GM12878 (cell line): ENCODE measurements around the gene PLEKHJ1. TPM values are rescaled to one million over a fixed set of nuclear protein-coding genes. Genes with fewer than 3 reads are reported as not detected.

Experiments used
- ATAC-seq: fragments of 200-7000 bp; cut with Tn5 transposase; 3 replicates; pipeline ENCODE4 v1.9.1; 2020; ENCODE audit warnings: mild to moderate bottlenecking, moderate library complexity
- BruUV-seq: library from RNA; stranded (reverse); fragments of 400-500 nt; replicated peaks from 2 replicates; lab custom pipeline; 2021; lab: Mats Ljungman, UMichigan
- CTCF ChIA-PET: fragments of 300-600 bp; sonication (Branson Sonifier 250); formaldehyde crosslinking; extraction: SDS; loops from one replicate; lab custom pipeline; 2021; ENCODE audit warnings: inconsistent platforms; lab: Yijun Ruan, JAX
- POLR2A ChIA-PET: fragments of 350-600 bp; formaldehyde crosslinking; extraction: SDS; loops from one replicate; lab custom pipeline; 2021; ENCODE audit warnings: inconsistent platforms; lab: Charles Lee
- RAD21 ChIA-PET: fragments of 300-600 bp; sonication (Branson Sonifier 250); formaldehyde crosslinking; loops from one replicate; lab custom pipeline; 2023; ENCODE audit warnings: antibody characterized with exemption; ENCODE audit not compliant: unreplicated experiment; lab: Charles Lee
- SMC1A ChIA-PET: fragments of 300-600 bp; sonication (Branson Sonifier 250); formaldehyde crosslinking; loops from one replicate; lab custom pipeline; 2023; ENCODE audit not compliant: unreplicated experiment, uncharacterized antibody; lab: Charles Lee
- DNase-seq: peaks from one replicate; pipeline ENCODE4 v3.0.0-alpha.2; 2011; ENCODE audit warnings: low read depth, low spot score
- FAIRE-seq: peaks from 3 replicates; lab custom pipeline; 2011; peaks lifted over from hg19 to GRCh38; lab: Jason Lieb, UNC
- H2AFZ ChIP-seq: 2 replicates; pipeline ENCODE4 v1.6.0; 2011; ENCODE audit warnings: low read depth, low read length, control low read depth; ENCODE audit not compliant: control insufficient read depth
- H3K27ac ChIP-seq: 2 replicates; pipeline ENCODE4 v1.5.1; 2011; ENCODE audit warnings: control low read depth; ENCODE audit not compliant: control insufficient read depth, insufficient read depth
- H3K27me3 ChIP-seq, 2 experiments: replicated peaks in 1 of 2; 2 replicates each; pipeline versions ENCODE4 v1.6.0 to v1.6.1; 2011; ENCODE audit warnings: low read length in 1 of 2; ENCODE audit not compliant: control insufficient read depth in 2 of 2, insufficient read depth in 2 of 2
- H3K36me3 ChIP-seq, 2 experiments: 2 replicates each; pipeline ENCODE4 v1.5.1; 2011; ENCODE audit warnings: low read length in 1 of 2; ENCODE audit not compliant: control insufficient read depth in 2 of 2, insufficient read depth in 2 of 2
- H3K4me1 ChIP-seq: 2 replicates; pipeline ENCODE4 v1.6.1; 2011; ENCODE audit warnings: mild to moderate bottlenecking, low read length, moderate library complexity, mixed read lengths; ENCODE audit not compliant: control insufficient read depth, insufficient read depth
- H3K4me2 ChIP-seq: 2 replicates; pipeline ENCODE4 v1.6.0; 2011; ENCODE audit warnings: control low read depth; ENCODE audit not compliant: control insufficient read depth, insufficient read depth
- H3K4me3 ChIP-seq: fragments of 200-600 bp; sonication (generic); 2 replicates; pipeline ENCODE4 v1.5.1; 2016
- H3K79me2 ChIP-seq: 2 replicates; pipeline ENCODE4 v1.6.0; 2011; ENCODE audit warnings: low read length; ENCODE audit not compliant: control insufficient read depth, insufficient read depth
- H3K9ac ChIP-seq: 2 replicates; pipeline ENCODE4 v1.8.0; 2011; ENCODE audit warnings: low read length, control low read depth, mixed read lengths; ENCODE audit not compliant: control insufficient read depth, insufficient read depth
- H3K9me3 ChIP-seq: replicated peaks from 3 replicates; pipeline ENCODE4 v1.5.1; 2011; ENCODE audit warnings: mild to moderate bottlenecking, low read length; ENCODE audit not compliant: control insufficient read depth, insufficient read depth
- H4K20me1 ChIP-seq: 2 replicates; pipeline ENCODE4 v1.6.0; 2011; ENCODE audit not compliant: control insufficient read depth, insufficient read depth
- ASH2L ChIP-seq: fragments of 300-600, 200-600 bp; sonication (generic); IDR thresholded peaks from 2 replicates; pipeline ENCODE4 v1.6.1; 2017; ENCODE audit warnings: low read depth, mild to moderate bottlenecking, borderline replicate concordance
- BACH1 ChIP-seq: fragments of 450-650 bp; IDR thresholded peaks from 2 replicates; pipeline ENCODE4 v1.6.1; 2017; ENCODE audit warnings: mild to moderate bottlenecking, borderline replicate concordance
- BCL11A ChIP-seq: IDR thresholded peaks from 2 replicates; pipeline ENCODE4 v1.6.1; 2011; ENCODE audit warnings: low read depth, low read length
- CBX3 ChIP-seq: fragments of 200-600 bp; sonication (generic); IDR thresholded peaks from 2 replicates; pipeline ENCODE4 v1.6.1; 2016; ENCODE audit warnings: low read depth, borderline replicate concordance
- CEBPZ ChIP-seq: fragments of 150-350 bp; IDR thresholded peaks from 2 replicates; pipeline ENCODE4 v1.6.1; 2016; ENCODE audit warnings: low read depth, low read length
- CHD1 ChIP-seq: IDR thresholded peaks from 2 replicates; pipeline ENCODE4 v1.6.1; 2012; ENCODE audit warnings: low read depth, low read length, improper control_type of control experiment
- IRF4 ChIP-seq: IDR thresholded peaks from 2 replicates; pipeline ENCODE4 v1.6.1; 2011; ENCODE audit warnings: low read depth, low read length
- JUNB ChIP-seq: IDR thresholded peaks from 2 replicates; pipeline ENCODE4 v1.6.1; 2016; ENCODE audit warnings: antibody characterized with exemption, mild to moderate bottlenecking
- NBN ChIP-seq: fragments of 450-650 bp; IDR thresholded peaks from 2 replicates; pipeline ENCODE4 v1.6.1; 2016
- ZNF207 ChIP-seq: fragments of 450-650 bp; IDR thresholded peaks from 2 replicates; pipeline ENCODE4 v1.6.1; 2014; ENCODE audit warnings: antibody characterized with exemption, mild to moderate bottlenecking, borderline replicate concordance
- ZZZ3 ChIP-seq: IDR thresholded peaks from 2 replicates; pipeline ENCODE4 v1.6.1; 2011; ENCODE audit warnings: low read depth; ENCODE audit not compliant: control insufficient read depth, insufficient read length
- WGBS: methylation state at CpG from one replicate; pipeline ENCODE4 v1.1.6; 2016; ENCODE audit warnings: low lambda C conversion rate; ENCODE audit not compliant: insufficient replicate concordance, insufficient coverage; ENCODE audit errors: missing lambda C conversion rate; 5-methylcytosine and 5-hydroxymethylcytosine counted together
- in situ Hi-C: fragments of 300-500 bp; cut with MboI; formaldehyde crosslinking; loops from 9 replicates; pipeline ENCODE4 v1.14.3; 2018; ENCODE audit warnings: mixed read lengths
- intact Hi-C: fragments of 100-400 bp; cut with micrococcal nuclease; formaldehyde crosslinking; loops from one replicate; pipeline ENCODE4 v1.14.2; 2022; ENCODE audit not compliant: unreplicated experiment
- polyA plus RNA-seq, 11 experiments: library from polyadenylated mRNA; depleted of rRNA in 4 of 11; unstranded in 6 of 11; stranded (reverse) in 5 of 11; fragments of >200 nt; fragmentation: Nextera tagmentation in 4 of 11; fragmentation: Illumina TruSeq in 1 of 11; extraction: Ambion mirVana in 4 of 11; extraction: Trizol in 1 of 11; gene quantifications; 1 replicate in 1 of 11; 2 replicates in 10 of 11; pipeline versions ENCODE4 v1.2.1 to v1.2.3, GENCODE V29; 2011 to 2016; ENCODE audit warnings: inconsistent platforms in 2 of 11, missing spikeins in 2 of 11, low read depth in 1 of 11
- total RNA-seq, 4 experiments: library from RNA; depleted of rRNA in 3 of 4; stranded (reverse); fragments of >200 nt in 3 of 4; fragmentation: Illumina TruSeq in 1 of 4; extraction: Trizol in 1 of 4; gene quantifications; 2 replicates each; pipeline versions ENCODE4 v1.2.1 to v1.2.3, GENCODE V29; 2013 to 2021

Gene PLEKHJ1
- total and polyA plus RNA-seq, 10 of the 15 experiments (the other 5 are each of a cell fraction or from before 2014, with no cell fraction given), result 1.3 to 133 (median 75.0) TPM

- ChIA-PET POLR2A (no interaction called here), SMC1A (no interaction called here), CTCF (no interaction called here), RAD21 (no interaction called here)
- FAIRE-seq (no peak), DNase-seq (no peak), ATAC-seq (no peak)
- Histone ChIP-seq H4K20me1 (0 out of 2 replicates have a peak, but pooled peaks cover 2% of the 10 kb centered on the region), H3K9me3 (no peaks in the 10 kb centered on the region), H3K4me3 (no peak overlapping the region), H3K36me3 (peaks cover 8 to 59% of the 10 kb centered on the region in 2 experiments; a peak in 3 of 4 replicates), H3K79me2 (peaks cover 3% of the 10 kb centered on the region; the same call in 1 of the 2 replicates), H3K4me1 (no peaks in the 10 kb centered on the region), H3K9ac (no peak overlapping the region), H2AFZ (no peak overlapping the region), H3K4me2 (no peak overlapping the region), H3K27ac (no peak overlapping the region), H3K27me3 (no peaks in the 10 kb centered on the region)
- in situ Hi-C loops (no loop called here), intact Hi-C loops (no loop called here)
- BruUV-seq, result no TSS peak
- 85% methylated on average over 15 of the region's 15 CpGs for WGBS
- no peak for TF ChIP-seq BCL11A
- TF ChIP-seq JUNB, result no peak
- TF ChIP-seq CEBPZ, result no peak
- TF ChIP-seq ZZZ3, result no peak
- TF ChIP-seq BACH1, result no peak
- no peak for TF ChIP-seq IRF4
- no peak for TF ChIP-seq ZNF207
- TF ChIP-seq CBX3, result no peak
- TF ChIP-seq ASH2L, result no peak
- TF ChIP-seq NBN, result no peak
- TF ChIP-seq CHD1, result no peak
Measured at GRCh38 chr19:2197270-2197669, 38.9 kb downstream of the PLEKHJ1 start.
